Upper lobe of left lung (tissue), 6 donors: ENCODE measurements around the gene SLC41A3. TPM values are rescaled to one million over a fixed set of nuclear protein-coding genes. Genes with fewer than 3 reads are reported as not detected.
"Not testable (repeated sequence)": the region's sequence is repeated elsewhere in the genome, so short reads cannot be mapped to it uniquely, and the experiment has no call there.

Source experiments
- ATAC-seq, 2 donors: fragments of 200-7000 bp; cut with Tn5 transposase; one replicate each; pipeline ENCODE4 v1.9.1; 2022; ENCODE audit warnings: mild to moderate bottlenecking in 2 of 2, moderate library complexity in 2 of 2; ENCODE audit not compliant: low FRiP score in 2 of 2
- DNase-seq, 2 donors: peaks; one replicate each; pipeline ENCODE4 v3.0.0-alpha.2; 2019 to 2020
- H3K27ac ChIP-seq, 4 donors: fragments of 200-600 bp; sonication (generic); one replicate each; pipeline ENCODE4 v1.5.1; 2016 to 2019
- H3K27me3 ChIP-seq, 4 donors: fragments of 200-600 bp; sonication (generic); one replicate each; pipeline ENCODE4 v1.5.1; 2017 to 2019
- H3K36me3 ChIP-seq, 4 donors: fragments of 200-600 bp; sonication (generic); one replicate each; pipeline ENCODE4 v1.5.1; 2016 to 2019
- H3K4me1 ChIP-seq, 4 donors: fragments of 200-600 bp; sonication (generic); one replicate each; pipeline ENCODE4 v1.5.1; 2018 to 2019
- H3K4me3 ChIP-seq, 4 donors: fragments of 200-600 bp; sonication (generic); one replicate each; pipeline ENCODE4 v1.5.1; 2017 to 2019; ENCODE audit warnings: mild to moderate bottlenecking in 2 of 4, moderate library complexity in 1 of 4
- H3K9me3 ChIP-seq, 4 donors: fragments of 200-600 bp; sonication (generic); one replicate each; pipeline ENCODE4 v1.5.1; 2018 to 2019
- CTCF ChIP-seq, 6 experiments: fragments of 450-650 bp in 4 of 6; fragments of 200-600 bp in 2 of 6; sonication (generic) in 2 of 6; IDR thresholded peaks; one replicate each; pipeline ENCODE4 v1.5.1; 2016 to 2019; ENCODE audit warnings: antibody characterized with exemption in 6 of 6
- EP300 ChIP-seq, 4 donors: sonication (generic); formaldehyde crosslinking; IDR thresholded peaks; one replicate each; pipeline ENCODE4 v1.5.1; 2017; ENCODE audit warnings: antibody characterized with exemption in 4 of 4, control low read depth in 2 of 4
- POLR2A ChIP-seq, 4 donors: fragments of 450-650 bp; IDR thresholded peaks; one replicate each; pipeline ENCODE4 v1.5.1; 2016 to 2017; ENCODE audit warnings: antibody characterized with exemption in 4 of 4, mild to moderate bottlenecking in 2 of 4
- POLR2AphosphoS5 ChIP-seq, 2 donors: sonication (generic); formaldehyde crosslinking; IDR thresholded peaks; one replicate each; pipeline ENCODE4 v1.5.1; 2017; ENCODE audit warnings: antibody characterized with exemption in 2 of 2
- WGBS, 2 donors: methylation state at CpG; one replicate each; pipeline ENCODE4 v1.1.5; 2017 to 2018; 5-methylcytosine and 5-hydroxymethylcytosine counted together
- total RNA-seq, 6 donors: library from RNA; depleted of rRNA in 4 of 6; stranded (reverse); fragments of >200 nt in 4 of 6; gene quantifications; one replicate each; pipeline versions ENCODE4 v1.1.0 to v1.2.1, GENCODE V29; 2016 to 2021
- donor health status: DM: no; HTN: no; CAD: no; lungs with moderate emphysema.
- donor health status: DM: no; HTN: yes; CAD: no; lungs with severe emphysema.

The SLC41A3 gene
- total RNA-seq, 6 donors from 2014 or later, result 17.1 to 40.1 (median 32.3) TPM

DNA sequence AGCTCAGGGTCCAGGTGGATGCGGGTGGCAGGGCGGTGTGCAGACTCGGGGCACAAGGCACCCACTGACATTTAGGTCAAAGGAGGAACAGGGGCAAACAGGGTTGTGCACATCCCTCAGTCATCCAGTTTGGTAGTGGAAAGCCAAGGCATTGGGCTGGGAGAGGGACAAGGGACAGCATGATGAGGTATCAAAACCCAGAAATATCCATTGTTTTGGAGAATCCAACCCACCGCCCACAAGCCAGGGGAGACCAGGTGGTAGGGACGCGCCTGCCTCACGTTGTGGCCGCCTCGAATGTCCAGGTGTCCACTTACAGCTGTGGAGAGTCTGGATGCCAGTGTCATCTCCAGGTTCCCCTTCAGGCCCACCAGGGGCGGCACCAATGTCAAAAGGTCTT is 33.3 kb downstream of the SLC41A3 start:
- no peak for DNase-seq
- no peak for ATAC-seq

GRCh38 chr3:126050050-126050392 is 33.9 kb downstream of the SLC41A3 start:
- TF ChIP-seq EP300 (IDR thresholded peaks at IDR 0.05) (no peak), POLR2A (IDR thresholded peaks at IDR 0.05) (no peak), POLR2AphosphoS5 (IDR thresholded peaks at IDR 0.05) (no peak), CTCF (IDR thresholded peaks at IDR 0.05) (no peak)
- DNase-seq, result no peak
- WGBS, 2 donors, result 87 to 89% methylated on average over 3 of the region's 3 CpGs
- Histone ChIP-seq H3K4me3 (no peak overlapping the region), H3K36me3 (peaks cover 0 to 10% (median 3%) of the 10 kb centered on the region in 4 donors), H3K4me1 (no peaks in the 10 kb centered on the region), H3K27ac (no peak overlapping the region), H3K27me3 (no peaks in the 10 kb centered on the region), H3K9me3 (no peaks in the 10 kb centered on the region)
- no peak for ATAC-seq

More for the DNA sequence above, 33.3 kb downstream of the SLC41A3 start:
- Histone ChIP-seq H3K9me3 (no peaks in the 10 kb centered on the region), H3K4me1 (no peaks in the 10 kb centered on the region), H3K4me3 (no peak overlapping the region), H3K27ac (no peak overlapping the region), H3K27me3 (no peaks in the 10 kb centered on the region), H3K36me3 (peaks cover 0 to 10% (median 3%) of the 10 kb centered on the region in 4 donors)
- WGBS, 2 donors, result 92 to 100% methylated on average over 3 to 10 of the region's 10 CpGs
- TF ChIP-seq CTCF (IDR thresholded peaks at IDR 0.05) (no peak), POLR2A (IDR thresholded peaks at IDR 0.05) (no peak), POLR2AphosphoS5 (IDR thresholded peaks at IDR 0.05) (no peak), EP300 (IDR thresholded peaks at IDR 0.05) (no peak)

- no peak overlapping the region for H3K4me3 ChIP-seq
- H3K36me3 ChIP-seq, result peaks cover 0 to 10% (median 3%) of the 10 kb centered on the region in 4 donors
- WGBS, 2 donors, result 87 to 91% methylated on average over 5 of the region's 5 CpGs
- no peaks in the 10 kb centered on the region for H3K27me3 ChIP-seq
- TF ChIP-seq EP300 (IDR thresholded peaks at IDR 0.05), result no peak
- TF ChIP-seq POLR2A (IDR thresholded peaks at IDR 0.05), result no peak
- no peak for TF ChIP-seq POLR2AphosphoS5 (IDR thresholded peaks at IDR 0.05)
- no peak for TF ChIP-seq CTCF (IDR thresholded peaks at IDR 0.05)
- no peak for ATAC-seq
- DNase-seq, result no peak
- H3K27ac ChIP-seq, result no peak overlapping the region
- H3K9me3 ChIP-seq, result no peaks in the 10 kb centered on the region
- no peaks in the 10 kb centered on the region for H3K4me1 ChIP-seq
Measured at GRCh38 chr3:126049289-126050049, 34.5 kb downstream of the SLC41A3 start.

GRCh38 chr3:126040386-126040785 is 43.5 kb downstream of the SLC41A3 start:
- ATAC-seq (no peak), DNase-seq (peak in 1 of 2 donors; percentile 12)
- Histone ChIP-seq H3K27me3 (no peaks in the 10 kb centered on the region), H3K9me3 (no peaks in the 10 kb centered on the region), H3K36me3 (peaks cover 0 to 3% (median 0%) of the 10 kb centered on the region in 4 donors), H3K27ac (no peak overlapping the region), H3K4me3 (no peak overlapping the region), H3K4me1 (no peaks in the 10 kb centered on the region)
- WGBS, 2 donors, result 87 to 95% methylated on average over 4 of the region's 4 CpGs
- TF ChIP-seq EP300 (IDR thresholded peaks at IDR 0.05) (no peak), CTCF (IDR thresholded peaks at IDR 0.05) (no peak), POLR2AphosphoS5 (IDR thresholded peaks at IDR 0.05) (no peak), POLR2A (IDR thresholded peaks at IDR 0.05) (no peak)

- DNase-seq, result no peak
- no peaks in the 10 kb centered on the region for H3K4me1 ChIP-seq
- 97 to 100% methylated on average over 2 of the region's 2 CpGs for WGBS, 2 donors
- ATAC-seq, result no peak
- no peak overlapping the region for H3K4me3 ChIP-seq
- no peaks in the 10 kb centered on the region for H3K9me3 ChIP-seq
- peaks cover 0 to 6% (median 0%) of the 10 kb centered on the region in 4 donors for H3K36me3 ChIP-seq
- no peaks in the 10 kb centered on the region for H3K27me3 ChIP-seq
- no peak overlapping the region for H3K27ac ChIP-seq
- TF ChIP-seq CTCF (IDR thresholded peaks at IDR 0.05) (no peak), POLR2A (IDR thresholded peaks at IDR 0.05) (no peak), EP300 (IDR thresholded peaks at IDR 0.05) (no peak), POLR2AphosphoS5 (IDR thresholded peaks at IDR 0.05) (no peak)
Measured at GRCh38 chr3:126039870-126040269, 44.1 kb downstream of the SLC41A3 start.

DNA sequence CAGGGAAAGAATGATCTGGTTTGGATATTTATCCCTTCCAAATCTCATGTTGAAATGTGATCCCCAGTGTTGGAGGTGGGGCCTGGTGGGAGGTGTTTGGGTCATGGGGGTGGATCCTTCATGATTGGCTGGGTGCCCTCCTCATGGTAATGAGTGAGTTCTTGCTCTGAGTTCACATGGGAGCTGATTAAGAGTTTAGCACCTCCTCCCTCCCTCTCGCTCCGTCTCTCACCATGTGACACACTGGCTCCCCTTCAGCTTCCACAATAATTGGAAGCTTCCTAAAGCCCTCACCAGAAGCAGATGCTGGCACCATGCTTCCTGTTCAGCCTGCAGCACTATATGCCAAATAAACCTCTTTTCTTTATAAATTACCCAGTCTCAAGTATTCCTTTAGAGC is 45.1 kb downstream of the SLC41A3 start:
- H3K27ac ChIP-seq, H3K4me3 ChIP-seq, H3K27me3 ChIP-seq, H3K36me3 ChIP-seq, H3K9me3 ChIP-seq, ATAC-seq, H3K4me1 ChIP-seq: not testable (repeated sequence)
- 97 to 98% methylated on average over 2 of the region's 2 CpGs for WGBS, 2 donors
- peak in 1 of 2 donors; percentile 9 for DNase-seq
